GM21526 (cell line): ENCODE measurements around the gene PLCZ1.
"Not testable (repeated sequence)": the region's sequence is repeated elsewhere in the genome, so short reads cannot be mapped to it uniquely, and the experiment has no call there.

Experiments used
- ATAC-seq: cut with Tn5 transposase; IDR thresholded peaks from one replicate; pipeline ENCODE4 v1.9.1; 2021; ENCODE audit warnings: moderate library complexity; ENCODE audit not compliant: unreplicated experiment, low FRiP score

The PLCZ1 gene, protein sequence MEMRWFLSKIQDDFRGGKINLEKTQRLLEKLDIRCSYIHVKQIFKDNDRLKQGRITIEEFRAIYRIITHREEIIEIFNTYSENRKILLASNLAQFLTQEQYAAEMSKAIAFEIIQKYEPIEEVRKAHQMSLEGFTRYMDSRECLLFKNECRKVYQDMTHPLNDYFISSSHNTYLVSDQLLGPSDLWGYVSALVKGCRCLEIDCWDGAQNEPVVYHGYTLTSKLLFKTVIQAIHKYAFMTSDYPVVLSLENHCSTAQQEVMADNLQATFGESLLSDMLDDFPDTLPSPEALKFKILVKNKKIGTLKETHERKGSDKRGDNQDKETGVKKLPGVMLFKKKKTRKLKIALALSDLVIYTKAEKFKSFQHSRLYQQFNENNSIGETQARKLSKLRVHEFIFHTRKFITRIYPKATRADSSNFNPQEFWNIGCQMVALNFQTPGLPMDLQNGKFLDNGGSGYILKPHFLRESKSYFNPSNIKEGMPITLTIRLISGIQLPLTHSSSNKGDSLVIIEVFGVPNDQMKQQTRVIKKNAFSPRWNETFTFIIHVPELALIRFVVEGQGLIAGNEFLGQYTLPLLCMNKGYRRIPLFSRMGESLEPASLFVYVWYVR

DNA sequence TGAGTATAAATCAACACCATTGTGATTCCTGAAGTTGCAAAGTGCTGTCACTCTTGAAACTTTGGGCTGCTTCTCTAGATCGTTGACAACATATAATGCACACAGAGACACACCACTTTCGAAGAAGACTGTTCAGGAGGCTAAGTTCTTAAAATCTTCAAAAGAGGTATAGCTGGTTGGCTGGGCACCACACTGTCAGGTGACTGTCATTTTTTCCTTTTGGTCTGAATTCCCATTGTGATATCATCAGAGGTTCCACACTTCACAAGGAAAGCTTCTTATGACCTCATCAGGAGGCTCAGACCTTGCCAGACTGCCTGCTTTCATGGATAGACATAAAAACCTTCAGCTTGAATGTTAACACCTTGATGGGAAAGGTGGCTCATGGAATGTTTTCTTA lies at the start of gene PLCZ1, which contains the start of gene CAPZA3:
Gene PLCZ1, minus strand, starts transcription at position 194 of the 400 bp plus-strand sequence. CDS start 641 bp downstream, outside the sequence.
Gene CAPZA3, plus strand, starts transcription at position 301 of the 400 bp plus-strand sequence. CDS start 150 bp downstream, outside the sequence.
- no peak for ATAC-seq

DNA sequence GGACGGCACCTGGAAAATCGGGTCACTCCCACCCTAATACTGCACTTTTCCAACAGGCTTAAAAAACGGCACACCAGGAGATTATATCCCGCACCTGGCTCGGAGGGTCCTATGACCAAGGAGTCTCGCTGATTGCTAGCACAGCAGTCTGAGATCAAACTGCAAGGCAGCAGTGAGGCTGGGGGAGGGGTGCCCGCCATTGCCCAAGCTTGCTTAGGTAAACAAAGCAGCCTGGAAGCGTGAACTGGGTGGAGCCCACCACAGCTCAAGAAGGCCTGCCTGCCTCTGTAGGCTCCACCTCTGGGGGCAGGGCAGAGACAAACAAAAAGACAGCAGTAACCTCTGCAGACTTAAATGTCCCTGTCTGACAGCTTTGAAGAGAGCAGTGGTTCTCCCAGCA lies 47.7 kb upstream of the PLCZ1 start:
- ATAC-seq, result not testable (repeated sequence)

DNA sequence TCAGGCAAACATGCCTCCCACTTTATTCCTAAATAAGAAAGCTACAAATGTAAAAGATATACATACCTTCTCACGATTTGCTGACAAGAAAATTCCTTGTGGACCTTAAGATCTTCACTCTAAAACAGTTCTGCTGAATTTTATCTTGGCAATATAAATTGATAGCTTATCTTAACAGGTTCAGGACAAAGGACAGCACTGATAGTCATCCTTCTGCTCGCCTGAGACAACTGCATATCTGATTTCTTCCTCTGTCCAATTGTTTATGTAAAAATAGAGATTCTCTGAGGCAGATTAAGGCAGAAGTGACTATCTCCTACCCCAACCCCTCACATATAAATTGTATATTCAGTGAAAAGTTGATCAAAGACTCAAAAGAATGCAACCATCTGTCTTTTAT lies 45.0 kb upstream of the PLCZ1 start:
- no peak for ATAC-seq

DNA sequence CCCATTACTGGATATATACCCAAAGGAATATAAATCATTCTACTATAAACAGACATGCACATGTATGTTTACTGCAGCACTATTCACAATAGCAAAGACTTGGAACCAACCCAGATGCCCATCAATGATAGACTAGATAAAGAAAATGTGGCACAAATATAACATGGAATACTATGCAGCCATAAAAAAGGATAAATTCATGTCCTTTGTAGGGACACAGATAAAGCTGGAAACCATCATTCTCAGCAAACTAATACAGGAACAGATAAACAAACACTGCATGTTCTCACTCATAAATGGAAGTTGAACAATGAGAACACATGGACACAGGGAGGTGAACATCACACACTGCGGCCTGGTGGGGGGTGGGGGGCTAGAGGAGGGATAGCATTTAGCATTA lies 28.7 kb upstream of the PLCZ1 start:
- not testable (repeated sequence) for ATAC-seq

DNA sequence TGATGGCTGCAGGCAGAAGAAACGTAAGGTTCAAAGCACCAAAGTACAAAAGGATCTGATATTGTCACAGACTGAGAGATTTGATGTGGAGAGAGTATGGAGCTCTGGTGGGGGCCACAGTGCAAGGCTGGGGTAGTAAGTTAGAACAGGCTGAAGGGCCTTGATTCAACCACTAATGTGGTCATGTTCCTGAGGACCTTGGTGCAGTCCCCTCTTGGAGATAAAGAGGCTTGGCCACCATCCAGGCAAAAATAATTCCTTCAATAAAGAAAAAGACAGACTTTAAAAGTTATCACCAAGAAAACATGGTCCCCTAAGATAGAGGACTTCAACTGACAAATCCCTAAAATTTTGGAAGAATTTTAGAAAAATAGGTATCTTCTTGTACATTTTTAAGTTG lies 17.5 kb upstream of the PLCZ1 start:
- ATAC-seq, result no peak

DNA sequence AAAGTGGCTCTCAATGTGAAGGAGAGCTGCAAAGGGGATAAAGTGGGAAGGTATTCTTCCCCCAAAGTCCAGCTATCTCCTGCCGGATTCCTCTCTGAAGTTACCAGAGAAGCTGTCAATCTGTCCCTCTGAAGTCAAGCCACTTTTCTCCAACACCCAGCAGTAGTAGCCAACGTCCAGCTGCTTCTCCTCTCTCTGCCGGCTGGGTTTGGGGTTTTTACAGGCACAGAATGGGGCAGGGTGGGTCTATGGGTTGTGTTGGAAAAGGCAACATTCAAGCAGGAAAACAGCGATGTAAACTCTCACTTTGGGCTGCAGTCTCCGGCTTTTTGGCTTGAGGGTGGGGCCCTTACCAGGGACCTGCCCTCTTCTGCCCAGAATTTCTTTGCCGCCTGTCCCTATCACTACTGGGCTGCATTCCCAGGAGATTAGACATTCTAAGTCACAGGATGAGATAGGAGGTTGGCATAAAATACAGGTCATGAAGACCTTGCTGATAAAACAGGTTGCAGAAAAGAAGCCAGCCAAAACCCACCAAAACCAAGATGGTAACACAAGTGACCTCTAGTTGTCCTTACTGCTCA lies 16.4 kb upstream of the PLCZ1 start:
- no peak for ATAC-seq

DNA sequence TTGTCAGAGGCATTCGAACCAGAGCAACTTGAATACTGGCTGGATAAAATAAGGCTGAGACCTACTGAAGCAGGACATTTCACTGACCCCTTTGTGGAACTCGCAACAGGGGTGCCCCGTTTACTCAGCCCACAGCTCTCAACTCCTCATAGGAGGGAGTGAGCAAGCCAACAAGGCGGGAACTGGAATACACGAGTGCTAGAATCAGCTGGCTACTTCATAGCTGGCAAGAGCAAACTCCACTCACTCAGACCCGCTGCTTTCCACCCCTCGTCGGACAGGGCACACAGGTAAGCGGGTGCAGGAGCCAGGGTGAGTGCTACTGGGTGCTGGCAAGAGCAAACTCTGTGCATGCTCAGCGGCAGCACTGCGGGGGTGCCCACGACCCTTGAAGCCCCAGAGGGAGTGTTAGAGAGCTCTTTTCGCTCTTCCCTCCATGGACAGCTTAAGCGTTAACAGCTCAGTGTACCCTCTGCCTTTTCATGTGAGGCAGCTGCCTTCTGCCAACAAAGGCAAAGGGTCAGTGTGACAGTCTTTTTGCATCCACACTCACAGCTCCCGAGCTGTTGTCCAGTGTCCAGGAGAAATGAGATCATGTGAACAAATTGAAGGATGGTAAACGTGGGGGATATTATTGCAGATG lies 15.8 kb upstream of the PLCZ1 start:
- no peak for ATAC-seq

DNA sequence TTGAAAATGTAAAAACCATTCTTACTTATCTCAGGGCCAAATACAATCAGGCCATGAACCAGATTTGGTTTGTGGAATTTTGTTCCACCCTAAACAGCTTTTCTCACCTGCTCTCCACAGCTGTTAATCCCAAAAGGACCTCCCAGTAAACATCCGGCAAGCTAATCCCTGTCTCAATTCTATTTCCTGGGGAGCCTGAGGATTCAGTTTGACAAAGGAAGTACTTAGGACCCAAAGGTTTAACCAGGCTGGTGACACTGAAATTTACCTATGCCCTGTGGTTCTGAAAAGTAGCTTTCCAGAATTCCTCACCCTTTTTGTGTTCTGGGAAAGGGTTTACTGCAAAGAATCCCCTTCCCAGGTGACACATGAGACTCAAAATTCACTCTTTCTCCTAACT lies 15.1 kb upstream of the PLCZ1 start:
- no peak for ATAC-seq

DNA sequence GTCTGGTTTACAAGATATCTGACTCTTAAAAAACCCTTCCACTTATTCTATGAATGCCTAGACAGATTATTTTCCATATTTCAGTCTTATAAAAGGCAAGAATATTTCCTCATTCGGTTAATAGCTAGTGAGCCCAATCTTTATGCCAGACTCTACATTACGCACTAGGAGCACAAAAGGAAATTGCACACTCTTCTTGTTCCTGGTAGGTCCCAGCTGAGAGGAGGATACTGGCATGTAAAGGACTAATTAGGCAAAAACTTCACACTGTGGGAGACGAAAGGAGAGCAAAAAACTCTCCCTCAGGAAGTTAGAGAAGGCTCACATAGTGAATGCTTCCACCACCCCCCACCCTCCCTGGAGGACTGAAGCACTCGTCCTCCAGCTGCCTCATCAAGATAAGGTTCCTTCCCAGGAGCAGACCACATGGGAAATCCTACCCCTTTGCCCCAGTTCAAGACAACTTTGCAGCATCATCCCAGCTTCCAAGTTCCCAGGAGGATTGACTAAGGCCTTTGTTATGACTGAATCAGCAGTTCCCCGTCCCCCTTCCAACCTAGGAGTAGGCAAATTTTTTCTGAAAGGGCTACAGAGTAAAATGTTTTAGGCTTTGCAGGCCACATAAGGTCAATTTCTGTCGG lies 14.6 kb upstream of the PLCZ1 start:
- ATAC-seq, result no peak

DNA sequence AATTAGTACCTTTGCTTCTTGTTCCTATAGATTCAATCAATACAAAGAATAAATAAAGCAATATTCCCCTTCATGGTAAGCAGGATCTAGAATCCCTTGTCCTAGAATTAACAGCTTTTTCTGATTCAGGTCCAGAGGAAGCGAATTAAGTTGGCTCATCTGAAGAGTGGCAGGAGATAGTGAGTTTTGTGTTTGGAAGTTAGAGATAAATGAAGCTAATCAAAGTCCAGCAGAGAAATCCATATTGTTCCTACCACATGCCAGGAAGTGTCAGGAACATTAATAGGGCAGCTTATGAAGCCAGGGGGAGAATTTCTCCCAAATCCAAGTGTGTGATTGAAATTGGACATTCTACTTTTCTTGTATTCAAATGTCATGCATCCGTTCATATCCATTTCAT lies 14.1 kb upstream of the PLCZ1 start:
- no peak for ATAC-seq

DNA sequence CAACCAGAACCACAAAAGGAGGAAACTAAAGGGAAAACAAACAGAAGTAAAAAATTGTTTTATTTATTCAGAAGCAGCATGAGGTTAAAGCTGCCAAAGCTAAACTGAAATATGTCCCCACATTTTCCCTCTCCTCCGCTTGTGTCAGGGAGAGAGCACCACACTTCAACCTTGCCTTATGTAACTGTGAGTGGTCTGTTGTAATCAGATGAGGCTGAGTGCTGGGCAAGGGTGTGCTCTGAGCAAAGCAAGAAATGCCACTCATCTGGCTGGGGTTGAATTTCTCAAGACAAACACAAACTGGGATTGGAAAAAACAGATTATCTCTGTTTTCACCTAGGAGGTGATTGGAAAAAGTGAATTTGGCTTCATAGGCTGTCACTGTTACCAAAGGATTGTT lies 12.3 kb upstream of the PLCZ1 start:
- ATAC-seq, result no peak

DNA sequence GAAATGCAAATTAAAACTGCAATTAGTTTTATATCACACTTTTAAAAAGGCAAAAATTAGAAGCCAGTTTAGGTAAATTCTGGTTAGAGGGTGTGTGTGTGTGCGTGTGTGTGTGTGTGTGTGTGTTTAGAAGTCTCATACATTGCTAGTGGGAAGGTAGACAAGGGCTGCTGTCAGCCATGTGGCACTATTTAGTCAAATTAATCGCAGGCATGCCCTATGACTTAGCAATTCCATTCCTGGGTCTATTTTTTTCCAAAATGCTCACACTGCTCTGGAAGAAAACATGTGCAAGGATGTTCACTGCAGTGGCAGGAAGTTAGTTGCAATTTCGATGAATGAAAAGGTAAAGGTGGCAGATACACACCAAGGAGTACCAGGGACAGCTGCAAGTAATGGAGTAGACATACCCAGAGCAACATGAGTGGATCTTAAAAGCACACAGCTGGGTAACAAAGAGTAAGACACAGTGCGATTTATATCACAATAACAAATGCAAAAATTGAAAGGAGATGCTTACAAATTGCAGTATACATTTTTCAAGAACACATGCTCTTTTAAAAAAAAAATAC lies 11.7 kb upstream of the PLCZ1 start:
- ATAC-seq, result no peak

DNA sequence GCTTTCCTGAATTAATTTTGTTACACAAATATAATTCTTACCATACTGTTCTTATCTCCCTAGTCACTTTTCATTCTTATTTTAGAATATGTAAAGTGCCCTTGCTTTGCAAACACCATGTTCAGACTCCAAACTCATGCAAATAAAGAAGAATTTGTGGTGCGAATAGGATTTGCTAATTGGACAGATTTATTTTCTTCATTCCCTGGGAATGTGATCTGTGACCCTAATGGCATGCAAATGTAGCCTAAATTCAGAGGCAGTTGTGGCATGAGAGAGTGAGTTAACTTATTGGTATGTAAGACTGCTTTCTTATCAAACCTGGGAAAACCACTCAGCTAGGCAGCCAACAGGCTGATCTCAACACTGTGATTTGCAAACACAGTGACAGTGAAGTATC lies 10.1 kb upstream of the PLCZ1 start:
- no peak for ATAC-seq

DNA sequence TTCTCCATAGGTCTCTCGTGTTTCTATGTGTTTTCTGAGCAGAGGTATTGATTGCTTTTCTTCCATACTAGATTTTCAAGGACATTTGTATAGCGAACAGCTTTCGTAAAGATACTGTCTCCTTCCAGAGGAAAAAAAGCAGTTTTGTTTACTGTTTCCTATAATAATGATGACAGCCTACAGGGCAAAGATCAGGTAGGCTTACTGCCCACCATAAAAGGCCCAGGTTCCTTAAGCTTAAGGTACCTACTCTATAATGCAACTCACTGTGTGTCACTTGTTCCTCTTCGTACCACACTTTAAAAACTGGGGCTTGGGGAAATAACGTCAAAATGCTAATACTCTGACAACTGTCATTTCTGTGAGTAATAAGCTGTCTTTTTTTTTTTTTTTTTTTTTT lies 6.7 kb downstream of the PLCZ1 start:
- ATAC-seq, result no peak

DNA sequence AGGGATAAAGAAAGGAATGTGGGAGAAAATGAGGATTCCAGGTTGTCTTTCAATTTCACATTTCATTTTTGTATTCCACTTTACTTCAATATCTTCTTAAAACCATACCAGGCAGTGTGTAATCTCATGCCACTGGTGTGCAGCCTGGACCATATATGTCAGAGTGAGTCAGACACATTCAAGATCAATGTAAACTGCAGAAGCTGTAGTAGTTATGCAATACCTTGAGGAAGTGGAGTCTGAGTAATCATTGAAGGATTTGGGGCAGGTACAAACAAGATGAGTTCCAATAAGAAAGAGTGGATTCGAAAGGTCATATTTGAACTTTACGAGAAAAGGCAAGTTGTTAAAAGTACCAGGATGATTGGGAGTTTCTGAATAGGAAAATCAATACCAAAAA lies 14.1 kb downstream of the PLCZ1 start:
- no peak for ATAC-seq

DNA sequence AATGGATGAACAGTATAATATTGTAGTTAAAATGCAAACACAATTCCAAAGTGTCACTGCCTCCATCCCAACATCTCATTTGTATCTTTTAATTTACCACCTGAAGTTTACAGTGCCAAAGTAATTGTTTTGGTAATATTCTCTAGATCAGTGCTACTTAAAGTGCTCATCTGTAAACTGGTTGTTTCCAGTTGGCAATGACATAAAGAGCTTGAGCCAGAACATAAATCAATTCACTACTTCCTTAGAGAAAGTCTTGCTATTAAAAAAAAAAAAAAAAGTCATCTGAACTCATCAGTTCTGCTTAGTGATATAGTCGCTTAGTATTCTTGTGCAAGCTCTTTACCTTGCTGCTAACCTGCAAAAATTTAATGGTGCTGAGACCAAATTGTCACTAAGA lies 16.4 kb downstream of the PLCZ1 start:
- no peak for ATAC-seq

DNA sequence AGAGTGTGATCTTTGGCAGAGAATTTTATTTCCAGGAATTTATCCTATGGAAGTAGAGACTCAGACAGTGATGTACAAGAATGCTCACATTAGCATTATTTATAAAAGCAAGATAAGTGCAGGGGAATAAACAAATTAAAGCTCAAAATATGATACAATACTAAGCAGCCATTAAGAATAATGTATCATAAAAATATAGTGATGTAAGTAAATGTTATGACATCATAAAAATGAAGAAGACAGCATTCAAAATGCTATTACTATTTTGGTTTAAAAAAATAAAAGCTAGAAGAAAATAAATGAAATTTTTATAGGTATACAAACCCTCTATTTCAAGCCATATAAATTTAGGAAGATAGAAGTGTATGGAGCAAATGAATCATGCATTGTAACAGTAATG lies 17.1 kb downstream of the PLCZ1 start:
- no peak for ATAC-seq

DNA sequence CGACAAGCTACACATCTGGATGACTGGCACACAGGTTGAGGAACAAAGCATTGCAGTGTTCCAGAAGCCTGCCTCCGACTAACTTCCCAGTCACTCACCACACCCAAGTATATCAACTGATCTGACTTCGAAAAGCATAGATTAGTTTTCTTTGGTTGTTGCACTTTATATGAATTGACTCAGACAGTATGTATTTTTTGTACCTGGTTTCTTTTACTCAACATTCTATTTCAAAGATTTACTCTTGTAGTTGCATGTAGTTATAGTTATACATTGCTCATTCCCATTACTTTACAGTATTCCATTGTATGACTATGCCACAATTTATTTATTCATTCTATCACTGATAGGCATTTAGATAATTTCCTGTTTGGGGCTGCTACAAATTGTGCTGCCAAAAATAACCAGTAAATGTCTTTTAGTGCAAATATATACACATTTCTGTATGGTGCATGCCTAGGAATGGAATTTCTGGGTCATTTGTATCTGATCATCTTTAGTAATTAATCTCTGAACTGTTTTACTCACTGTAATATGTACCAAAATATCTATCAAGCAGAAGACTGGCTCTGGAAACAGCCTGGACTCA lies 17.8 kb downstream of the PLCZ1 start:
- no peak for ATAC-seq

DNA sequence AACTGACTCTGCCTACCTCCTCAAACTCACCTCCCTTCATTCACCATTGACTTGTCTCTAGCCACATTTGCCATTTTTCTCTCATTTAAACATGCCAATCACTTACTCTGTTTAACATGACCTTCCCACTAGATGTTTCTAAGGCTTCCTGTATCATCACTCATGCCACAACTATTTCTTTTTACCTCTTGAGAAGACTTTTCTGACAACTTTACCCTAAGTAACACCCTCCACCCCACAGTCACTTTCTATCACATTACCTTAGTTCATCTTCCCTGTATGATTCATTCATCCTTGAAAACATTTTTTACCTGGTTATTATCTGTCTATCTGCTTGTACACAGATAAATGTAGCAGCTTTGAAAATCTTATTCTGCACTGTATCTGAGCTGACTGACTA lies 19.4 kb downstream of the PLCZ1 start:
- no peak for ATAC-seq

DNA sequence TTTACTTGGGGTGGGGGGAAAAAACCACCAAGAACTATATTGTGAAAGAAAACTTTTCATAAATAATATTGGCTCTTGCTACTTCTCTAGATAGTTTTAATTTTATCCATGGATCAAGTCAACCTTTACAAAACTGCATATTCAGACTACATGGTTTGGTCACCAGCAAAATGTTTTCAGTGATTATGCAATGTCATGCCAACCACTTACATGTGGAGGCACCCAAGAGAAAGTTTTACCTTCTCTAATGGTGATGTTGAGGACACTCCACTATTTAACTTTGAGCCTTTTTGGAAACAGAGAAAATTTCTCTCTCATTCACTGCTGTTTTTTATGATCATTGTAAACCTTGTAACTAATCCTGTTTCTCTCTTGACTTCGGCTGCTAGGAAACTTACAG lies 21.6 kb downstream of the PLCZ1 start:
- ATAC-seq, result no peak
